HepG2 (cell line): ENCODE measurements around the gene NEK6. TPM values are rescaled to one million over a fixed set of nuclear protein-coding genes. Genes with fewer than 3 reads are reported as not detected.

Experiments
- ATAC-seq: fragments of 200-7000 bp; cut with Tn5 transposase; 3 replicates; pipeline ENCODE4 v1.9.1; 2020; ENCODE audit warnings: mild to moderate bottlenecking, moderate library complexity
- BruUV-seq: library from RNA; stranded (reverse); fragments of 400-500 nt; replicated peaks from 2 replicates; lab custom pipeline; 2021; lab: Mats Ljungman, UMichigan
- CTCF ChIA-PET: fragments of 300-600 bp; formaldehyde crosslinking; extraction: SDS; loops from one replicate; lab custom pipeline; 2021; ENCODE audit warnings: low total read pairs, inconsistent platforms, low intra/inter-chr PET ratio; lab: Yijun Ruan, JAX
- POLR2A ChIA-PET: fragments of 350-600 bp; sonication (Branson Sonifier 250); formaldehyde crosslinking; loops from one replicate; lab custom pipeline; 2020; ENCODE audit warnings: antibody characterized with exemption, inconsistent platforms; lab: Yijun Ruan, JAX
- DNase-seq: peaks from one replicate; pipeline ENCODE4 v3.0.0-alpha.2; 2015; ENCODE audit warnings: low spot score
- FAIRE-seq: peaks from 3 replicates; lab custom pipeline; 2011; peaks lifted over from hg19 to GRCh38; lab: Jason Lieb, UNC
- H2AFZ ChIP-seq: one replicate; pipeline ENCODE4 v1.6.1; 2011; ENCODE audit warnings: low read length, inconsistent platforms
- H3K27ac ChIP-seq: fragments of 300-600 bp; 3 replicates; pipeline ENCODE4 v1.8.0; 2011; ENCODE audit warnings: mixed run types, mild to moderate bottlenecking, mixed read lengths, low read length, inconsistent platforms; ENCODE audit not compliant: insufficient read depth; ENCODE audit errors: extremely low read length
- H3K27me3 ChIP-seq, 2 experiments: fragments of 200-600 bp in 1 of 2; 2 replicates in 1 of 2; 3 replicates in 1 of 2; pipeline versions ENCODE4 v1.6.0 to v1.8.0; 2011; ENCODE audit warnings: low read length in 2 of 2, mild to moderate bottlenecking in 2 of 2, moderate library complexity in 2 of 2, inconsistent platforms in 1 of 2; ENCODE audit not compliant: insufficient read depth in 2 of 2, control insufficient read depth in 1 of 2
- H3K36me3 ChIP-seq, 2 experiments: fragments of 200-600 bp in 1 of 2; replicated peaks in 1 of 2; 2 replicates in 1 of 2; 3 replicates in 1 of 2; pipeline versions ENCODE4 v1.5.1 to v1.8.0; 2011; ENCODE audit warnings: low read length in 2 of 2, inconsistent platforms in 1 of 2; ENCODE audit not compliant: insufficient read depth in 2 of 2, control insufficient read depth in 1 of 2
- H3K4me1 ChIP-seq: 2 replicates; pipeline ENCODE4 v1.5.1; 2012; ENCODE audit warnings: low read length, inconsistent platforms; ENCODE audit not compliant: insufficient read depth
- H3K4me2 ChIP-seq: 2 replicates; pipeline ENCODE4 v1.6.0; 2011; ENCODE audit warnings: low read depth, low read length, inconsistent platforms
- H3K4me3 ChIP-seq, 3 experiments: fragments of 200-600 bp in 1 of 3; sonication (generic), shearing (Covaris generic) in 1 of 3; replicated peaks in 1 of 3; 2 replicates each; pipeline ENCODE4 v1.5.1; 2011 to 2016; ENCODE audit warnings: low read length in 3 of 3, inconsistent platforms in 2 of 3, low read depth in 2 of 3, mild to moderate bottlenecking in 2 of 3, control low read depth in 1 of 3, mixed read lengths in 1 of 3; ENCODE audit not compliant: insufficient read depth in 1 of 3
- H3K79me2 ChIP-seq: one replicate; pipeline ENCODE4 v1.6.1; 2011; ENCODE audit warnings: low read length, inconsistent platforms; ENCODE audit not compliant: insufficient read depth
- H3K9ac ChIP-seq: 2 replicates; pipeline ENCODE4 v1.6.0; 2011; ENCODE audit warnings: mild to moderate bottlenecking, low read depth, low read length, inconsistent platforms; ENCODE audit not compliant: insufficient read depth
- H3K9me3 ChIP-seq: 2 replicates; pipeline ENCODE4 v1.5.1; 2012; ENCODE audit warnings: mild to moderate bottlenecking, low read length
- H4K20me1 ChIP-seq: 2 replicates; pipeline ENCODE4 v1.6.0; 2011; ENCODE audit warnings: inconsistent platforms, mild to moderate bottlenecking, low read length, moderate library complexity; ENCODE audit not compliant: insufficient read depth
- AGO2 ChIP-seq: fragments of 200-400 bp; formaldehyde crosslinking; optimal IDR thresholded peaks from 2 replicates; pipeline ENCODE3; 2017; ENCODE audit warnings: mild to moderate bottlenecking, low read depth, low read length, moderate library complexity
- CENPX ChIP-seq: sonication (generic); formaldehyde crosslinking; IDR thresholded peaks from 2 replicates; pipeline ENCODE4 v1.9.0; 2021; ENCODE audit warnings: mild to moderate bottlenecking, missing genetic modification reagents, moderate library complexity
- REPIN1 ChIP-seq: sonication (generic); formaldehyde crosslinking; IDR thresholded peaks from 2 replicates; pipeline ENCODE4 v1.8.0; 2022; ENCODE audit warnings: missing genetic modification reagents, low read depth, mild to moderate bottlenecking, borderline replicate concordance
- ZNF550 ChIP-seq: sonication (generic); formaldehyde crosslinking; IDR thresholded peaks from 2 replicates; pipeline ENCODE4 v1.4.0; 2020; ENCODE audit warnings: mild to moderate bottlenecking, missing genetic modification reagents, borderline replicate concordance
- WGBS: methylation state at CpG from one replicate; pipeline ENCODE4 v1.1.6; 2017; ENCODE audit warnings: low lambda C conversion rate; 5-methylcytosine and 5-hydroxymethylcytosine counted together
- in situ Hi-C: cut with HindIII; loops from 2 replicates; pipeline ENCODE4 v1.10.0; 2017; ENCODE audit warnings: low pct_unique_long_range_greater_than_20kb; ENCODE audit not compliant: extremely low pct_ligation_motif_present
- intact Hi-C: fragments of 100-400 bp; cut with micrococcal nuclease; formaldehyde crosslinking; loops from one replicate; pipeline ENCODE4 v1.10.0; 2022; ENCODE audit not compliant: unreplicated experiment
- polyA plus RNA-seq, 8 experiments: library from polyadenylated mRNA; depleted of rRNA in 3 of 8; stranded (reverse) in 7 of 8; unstranded in 1 of 8; fragments of >200 nt; fragmentation: Illumina TruSeq in 4 of 8; extraction: Trizol in 4 of 8; gene quantifications; 2 replicates each; pipeline versions ENCODE4 v1.2.1 to v1.2.3, GENCODE V29; 2011 to 2016; ENCODE audit warnings: low read depth in 4 of 8, missing spikeins in 1 of 8, mixed read lengths in 1 of 8; ENCODE audit not compliant: insufficient read depth in 1 of 8
- total RNA-seq, 5 experiments: library from RNA; depleted of rRNA; stranded (reverse); fragments of >200 nt; fragmentation: Illumina TruSeq; extraction: Trizol; gene quantifications; 2 replicates each; pipeline ENCODE4 v1.2.3, GENCODE V29; 2016; ENCODE audit warnings: low read depth in 1 of 5
- TF ChIP-seq, protein P1 (sequence below): fragments of 450-650 bp; IDR thresholded peaks from 2 replicates; pipeline ENCODE4 v1.6.1; 2016

The NEK6 gene
- total and polyA plus RNA-seq, 2 of the 13 experiments (the other 11 are each of a cell fraction or from before 2014, with no cell fraction given) = 30.4 to 119 TPM

DNA sequence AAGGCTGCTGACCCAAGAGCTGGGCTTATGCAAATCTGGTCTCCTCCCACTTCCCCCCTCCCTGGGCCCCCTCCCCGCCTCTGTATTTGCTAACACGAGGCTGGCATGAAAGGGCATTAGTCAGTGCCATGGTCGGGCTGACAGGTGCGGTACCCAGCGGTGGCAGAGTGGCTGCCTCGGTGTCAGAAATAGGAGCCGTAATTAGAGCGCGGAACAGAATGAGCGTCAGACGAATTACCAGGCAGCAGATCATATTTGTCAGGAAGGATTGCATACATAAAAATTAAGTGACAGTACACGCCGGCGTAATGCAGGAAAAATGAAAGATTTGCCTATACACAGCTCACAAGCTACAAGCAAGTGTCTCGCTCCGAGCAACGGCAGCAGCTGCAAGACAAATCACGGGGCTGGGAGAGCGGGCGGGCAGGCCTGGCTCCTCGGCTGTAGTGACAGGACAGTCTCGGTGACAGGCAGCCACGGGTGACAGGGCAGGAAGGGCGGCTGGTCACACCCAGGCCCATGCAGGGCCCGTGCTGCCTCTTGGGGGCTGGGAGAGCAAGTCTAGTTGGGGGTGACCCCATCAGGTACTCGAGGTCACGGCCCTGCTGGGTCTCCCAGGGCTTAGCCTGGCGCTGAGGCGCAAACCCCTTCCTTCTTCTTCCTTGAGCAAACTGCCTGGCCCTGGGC is 72.4 kb downstream of the NEK6 start (continued):
- TF ChIP-seq, protein P1, sequence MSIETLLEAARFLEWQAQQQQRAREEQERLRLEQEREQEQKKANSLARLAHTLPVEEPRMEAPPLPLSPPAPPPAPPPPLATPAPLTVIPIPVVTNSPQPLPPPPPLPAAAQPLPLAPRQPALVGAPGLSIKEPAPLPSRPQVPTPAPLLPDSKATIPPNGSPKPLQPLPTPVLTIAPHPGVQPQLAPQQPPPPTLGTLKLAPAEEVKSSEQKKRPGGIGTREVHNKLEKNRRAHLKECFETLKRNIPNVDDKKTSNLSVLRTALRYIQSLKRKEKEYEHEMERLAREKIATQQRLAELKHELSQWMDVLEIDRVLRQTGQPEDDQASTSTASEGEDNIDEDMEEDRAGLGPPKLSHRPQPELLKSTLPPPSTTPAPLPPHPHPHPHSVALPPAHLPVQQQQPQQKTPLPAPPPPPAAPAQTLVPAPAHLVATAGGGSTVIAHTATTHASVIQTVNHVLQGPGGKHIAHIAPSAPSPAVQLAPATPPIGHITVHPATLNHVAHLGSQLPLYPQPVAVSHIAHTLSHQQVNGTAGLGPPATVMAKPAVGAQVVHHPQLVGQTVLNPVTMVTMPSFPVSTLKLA = no peak
- no peak for TF ChIP-seq ZNF550 (CRISPR knock-in tag)

DNA sequence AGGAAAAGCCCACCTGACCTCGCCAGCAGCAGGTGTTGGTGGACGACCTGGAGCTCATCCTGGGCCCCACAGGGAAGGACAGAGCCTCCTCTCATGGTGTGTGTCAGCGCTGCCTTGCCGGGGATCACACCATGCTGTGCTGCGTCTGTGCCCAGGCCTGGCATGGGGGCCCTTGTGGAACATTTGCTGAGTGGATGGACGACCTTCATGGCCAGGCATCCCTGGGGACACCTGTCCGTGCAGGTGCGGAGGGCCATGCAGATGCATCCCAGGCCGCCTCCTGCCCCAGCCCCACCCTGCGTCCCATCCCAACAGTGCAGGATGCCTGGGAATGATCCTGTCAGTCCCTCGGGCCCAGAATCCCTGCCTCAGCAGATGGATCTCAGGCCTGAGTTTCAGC is 73.8 kb downstream of the NEK6 start:
- no peak for ATAC-seq
- FAIRE-seq = no peak
- Histone ChIP-seq H3K4me2 (no peak overlapping the region), H3K36me3 (peaks cover 46 to 73% of the 10 kb centered on the region in 2 experiments), H3K27me3 (no peaks in the 10 kb centered on the region), H3K4me3 (no peak overlapping the region), H3K4me1 (no peaks in the 10 kb centered on the region), H2AFZ (no peak overlapping the region), H3K27ac (no peak overlapping the region), H3K9ac (no peak overlapping the region), H4K20me1 (no peaks in the 10 kb centered on the region), H3K79me2 (no peaks in the 10 kb centered on the region), H3K9me3 (no peaks in the 10 kb centered on the region)
- CTCF ChIA-PET = no interaction called here
- in situ Hi-C loops (no loop called here), intact Hi-C loops (no loop called here)
- TF ChIP-seq REPIN1 (CRISPR knock-in tag) (no peak), CENPX (no peak), AGO2 (peak; percentile 66)
- DNase-seq = no peak
- no TSS peak for BruUV-seq
- POLR2A ChIA-PET = no interaction called here
- no CpG with 5 or more reads among the region's 11 CpGs for WGBS
